ENCODE measurements around the gene KLHDC2.
"Not testable (repeated sequence)": the region's sequence is repeated elsewhere in the genome, so short reads cannot be mapped to it uniquely, and the experiment has no call there.

Gene KLHDC2

GRCh38 chr14:49783394-49784014 lies 15.6 kb downstream of the KLHDC2 start:
- no peak for DNase-seq

- no peak for DNase-seq
Observed at GRCh38 chr14:49786315-49786714, 18.4 kb downstream of the KLHDC2 start.

- DNase-seq: no peak
Observed at GRCh38 chr14:49792618-49793017, 24.7 kb downstream of the KLHDC2 start.

GRCh38 chr14:49796025-49796424 lies 28.1 kb downstream of the KLHDC2 start:
- DNase-seq: no peak

- no peak for DNase-seq
Observed at GRCh38 chr14:49808780-49809179, 40.8 kb downstream of the KLHDC2 start.

- DNase-seq: not testable (repeated sequence)
Observed at GRCh38 chr14:49816118-49816517, 48.2 kb downstream of the KLHDC2 start.

- DNase-seq: no peak
Observed at GRCh38 chr14:49816844-49817243, 48.9 kb downstream of the KLHDC2 start.

- no peak for DNase-seq
Observed at GRCh38 chr14:49820176-49820575, 52.2 kb downstream of the KLHDC2 start.

- DNase-seq: no peak
Observed at GRCh38 chr14:49828640-49829039, 60.7 kb downstream of the KLHDC2 start.

Measured in hematopoietic multipotent progenitor cell treated with erythropoietin and hydrocortisone succinate and interleukin-3 and kit ligand, for 8 days (in vitro differentiated cells).